NCI-H1694 treated with DMSO at 0.1 percent for 48 hours (cell line): Measurements from ENCODE around the gene INO80E.

Experiments
- DNase-seq: peaks from one replicate; lab custom pipeline; 2025; lab: John Stamatoyannopoulos, UW

Gene INO80E

DNA sequence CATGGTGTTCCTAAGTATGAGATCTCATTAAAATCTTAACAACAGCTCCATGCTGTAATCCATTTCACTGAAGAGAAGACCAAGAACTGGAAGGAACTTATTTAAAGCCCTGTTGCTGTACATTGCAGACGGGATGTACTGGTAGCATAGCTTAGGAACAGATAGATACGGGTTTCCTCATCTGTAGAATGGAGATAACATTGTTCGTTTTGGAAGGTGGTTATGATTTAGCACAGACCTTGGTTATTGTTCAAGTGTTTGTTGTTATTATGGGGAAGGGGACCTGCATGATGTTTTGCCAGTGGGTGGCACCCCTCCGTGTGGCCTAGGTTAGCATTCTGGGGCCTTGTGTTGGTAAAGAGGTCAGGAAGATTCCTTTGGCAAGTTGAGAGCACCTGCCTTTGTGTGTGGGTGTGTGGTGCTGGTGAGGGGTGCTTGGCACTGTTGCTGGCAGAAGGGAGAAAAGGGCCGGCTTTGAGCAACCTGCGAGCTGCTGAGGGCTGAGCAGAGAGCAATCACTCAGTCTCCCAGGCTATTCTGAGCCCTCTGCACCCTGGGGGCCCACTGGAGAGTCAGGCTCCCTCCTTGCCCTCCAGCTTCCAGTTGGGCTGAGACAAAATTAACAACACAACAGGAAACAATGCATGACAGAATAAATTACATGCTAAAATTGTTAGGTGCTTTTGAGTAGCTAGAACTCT lies 20.1 kb upstream of the INO80E start:
- no peak for DNase-seq

DNA sequence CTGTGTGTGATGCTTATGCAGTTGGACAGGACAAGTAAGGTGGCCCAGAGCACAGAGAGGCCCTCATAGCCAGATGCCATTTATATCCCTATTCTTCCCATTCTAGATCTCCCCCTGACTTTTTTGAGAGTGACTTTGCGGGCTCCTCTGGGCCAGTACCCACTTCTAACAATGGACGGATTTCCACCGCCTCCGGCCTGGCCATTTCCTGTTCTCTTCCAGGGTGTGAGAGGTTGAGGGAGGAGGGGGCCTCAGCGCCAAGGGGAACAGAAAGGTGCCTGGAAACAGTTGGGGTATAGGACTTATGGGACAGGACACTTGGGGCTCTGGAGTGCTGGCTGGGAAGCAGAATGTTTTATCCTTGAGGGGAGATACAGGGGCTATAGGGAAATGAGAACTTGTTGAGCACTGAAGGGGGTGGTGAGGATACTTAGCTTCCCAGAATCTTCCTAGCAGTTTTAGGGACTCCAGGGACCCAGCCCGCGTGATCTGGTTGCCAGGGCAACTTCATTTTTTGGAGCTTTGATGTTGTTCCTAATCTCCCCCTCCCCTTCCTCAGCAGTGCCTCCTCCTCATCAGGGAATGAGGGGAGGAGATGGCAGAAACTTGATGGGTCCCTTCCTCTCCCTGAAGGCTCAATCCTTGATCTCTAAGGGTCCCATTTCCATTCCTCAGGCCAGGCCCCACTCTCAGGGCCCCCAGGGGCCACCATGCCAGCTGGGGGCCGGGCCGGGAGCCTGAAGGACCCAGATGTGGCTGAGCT lies 18.8 kb upstream of the INO80E start:
- DNase-seq: no peak

DNA sequence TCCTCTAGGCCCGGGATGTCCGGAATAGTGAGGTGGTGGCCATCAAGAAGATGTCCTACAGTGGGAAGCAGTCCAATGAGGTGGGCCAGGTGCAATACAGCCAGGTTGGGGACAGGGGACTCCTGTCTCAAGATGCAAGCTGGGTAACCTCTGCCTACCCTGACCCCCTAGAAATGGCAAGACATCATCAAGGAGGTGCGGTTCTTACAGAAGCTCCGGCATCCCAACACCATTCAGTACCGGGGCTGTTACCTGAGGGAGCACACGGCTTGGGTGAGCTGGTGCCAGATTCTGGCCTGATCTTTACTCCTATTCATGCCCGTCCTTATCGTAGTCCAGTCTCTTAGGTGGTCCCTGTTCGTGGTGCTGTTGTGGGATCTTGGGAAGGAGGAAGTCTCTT lies 18.0 kb upstream of the INO80E start:
- DNase-seq: no peak

DNA sequence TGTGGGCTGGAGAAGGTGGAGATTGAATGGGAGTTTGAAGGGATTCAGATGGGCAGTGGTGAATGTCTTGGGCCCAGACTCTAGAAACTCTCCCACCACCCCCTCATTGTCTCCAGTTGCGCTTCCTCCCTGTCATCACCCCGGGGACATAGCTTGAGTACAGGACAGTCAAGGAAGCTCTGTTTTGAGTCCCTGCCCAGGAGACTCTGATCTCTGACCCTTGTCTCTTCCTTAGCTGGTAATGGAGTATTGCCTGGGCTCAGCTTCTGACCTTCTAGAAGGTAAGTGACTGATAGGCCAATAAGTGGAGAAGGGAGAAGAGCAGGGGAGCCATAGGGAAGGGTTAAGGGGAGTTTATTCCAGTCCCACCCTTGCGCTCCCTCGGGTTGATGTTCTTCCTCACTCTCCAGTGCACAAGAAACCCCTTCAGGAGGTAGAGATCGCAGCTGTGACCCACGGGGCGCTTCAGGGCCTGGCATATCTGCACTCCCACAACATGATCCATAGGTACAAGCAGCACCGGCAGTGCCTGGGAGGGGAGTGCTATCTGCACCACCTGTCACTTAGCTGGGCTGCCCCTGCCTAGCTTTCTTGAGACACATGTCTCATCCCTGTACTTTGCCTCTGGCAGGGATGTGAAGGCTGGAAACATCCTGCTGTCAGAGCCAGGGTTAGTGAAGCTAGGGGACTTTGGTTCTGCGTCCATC lies 17.3 kb upstream of the INO80E start:
- DNase-seq: no peak

DNA sequence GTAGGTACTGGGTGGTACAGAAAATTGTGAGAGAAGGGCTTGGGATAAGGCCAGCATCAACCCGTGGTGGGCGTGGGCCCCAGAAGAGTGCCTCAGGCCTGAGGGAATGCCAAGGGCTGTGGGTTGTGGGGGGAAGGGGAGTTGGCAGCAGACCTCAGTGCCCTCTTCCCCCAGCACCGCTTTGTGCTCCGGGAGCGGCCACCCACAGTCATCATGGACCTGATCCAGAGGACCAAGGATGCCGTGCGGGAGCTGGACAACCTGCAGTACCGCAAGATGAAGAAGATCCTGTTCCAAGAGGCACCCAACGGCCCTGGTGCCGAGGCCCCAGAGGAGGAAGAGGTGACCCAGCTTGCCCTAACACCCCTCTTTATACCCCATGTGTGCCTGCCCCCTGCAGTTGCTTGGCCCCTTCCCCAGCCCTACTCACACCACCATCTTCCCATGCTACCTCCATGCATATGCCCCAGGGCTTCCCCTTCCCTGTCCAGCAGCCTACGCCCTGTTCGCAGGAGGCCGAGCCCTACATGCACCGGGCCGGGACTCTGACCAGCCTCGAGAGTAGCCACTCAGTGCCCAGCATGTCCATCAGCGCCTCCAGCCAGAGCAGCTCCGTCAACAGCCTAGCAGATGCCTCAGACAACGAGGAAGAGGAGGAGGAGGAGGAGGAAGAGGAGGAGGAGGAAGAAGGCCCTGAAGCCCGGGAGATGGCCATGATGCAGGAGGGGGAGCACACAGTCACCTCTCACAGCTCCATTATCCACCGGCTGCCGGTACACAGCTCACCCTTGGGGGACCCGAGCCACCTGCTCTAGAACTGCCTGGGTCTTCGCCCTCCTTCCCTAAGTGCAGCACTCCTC lies 13.3 kb upstream of the INO80E start:
- no peak for DNase-seq

DNA sequence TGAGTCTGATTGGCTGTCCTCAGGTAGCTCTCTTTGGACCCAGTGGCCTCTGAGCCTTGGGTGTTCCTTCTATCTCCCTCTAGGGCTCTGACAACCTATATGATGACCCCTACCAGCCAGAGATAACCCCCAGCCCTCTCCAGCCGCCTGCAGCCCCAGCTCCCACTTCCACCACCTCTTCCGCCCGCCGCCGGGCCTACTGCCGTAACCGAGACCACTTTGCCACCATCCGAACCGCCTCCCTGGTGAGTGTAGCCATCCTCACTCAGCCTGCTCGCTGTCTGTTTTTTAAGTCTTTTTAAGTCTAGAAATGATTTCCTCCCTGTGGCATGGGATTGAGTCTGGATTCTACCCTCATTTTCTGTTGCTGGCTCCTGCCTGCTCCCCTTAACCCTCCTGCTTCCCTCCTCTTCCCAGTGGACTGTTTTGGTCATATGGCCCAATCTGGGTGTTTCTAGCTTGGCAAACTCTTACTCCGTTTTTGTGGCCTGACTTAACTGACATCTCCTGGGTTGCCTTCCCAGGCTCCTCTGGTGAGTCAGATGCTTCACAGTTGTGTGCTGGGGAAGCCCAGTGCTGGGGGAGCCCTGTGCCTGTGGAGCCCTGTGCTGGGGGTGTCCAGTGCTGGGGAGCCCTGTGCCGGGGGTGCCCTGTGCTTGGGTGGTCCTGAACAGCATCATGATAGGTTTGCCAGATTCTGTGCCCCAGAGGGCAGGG lies 12.5 kb upstream of the INO80E start:
- DNase-seq: no peak

DNA sequence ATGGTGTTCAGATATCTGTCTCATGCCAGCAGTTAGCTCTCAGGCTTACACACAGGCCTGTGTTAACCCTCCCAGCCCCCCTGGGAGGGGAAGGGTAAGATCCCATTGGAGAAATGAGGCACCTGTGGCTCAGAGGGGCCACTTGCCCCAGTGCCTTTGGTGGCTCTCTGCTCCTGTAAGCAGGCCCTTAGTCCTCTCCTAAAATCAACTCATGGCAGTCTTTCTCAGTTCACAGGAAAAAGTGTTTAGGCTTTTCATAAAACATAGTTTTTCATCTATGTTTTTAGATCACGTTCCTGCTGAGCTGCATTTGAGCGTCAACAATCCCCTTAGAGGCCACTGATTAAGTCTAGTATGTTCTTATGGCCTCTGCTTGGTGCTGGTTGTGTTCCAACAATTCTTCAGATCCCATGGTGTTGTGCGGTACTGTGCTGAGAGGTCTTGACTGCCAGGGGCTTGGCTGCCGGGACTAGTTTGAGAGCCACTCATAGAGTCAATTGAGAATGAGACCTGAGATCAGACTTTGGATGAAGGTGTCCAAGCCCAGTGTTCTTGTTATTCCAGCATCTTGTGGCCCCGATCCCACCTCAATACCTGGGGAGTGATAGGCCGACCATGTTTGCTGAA lies 11.8 kb upstream of the INO80E start:
- DNase-seq: no peak

DNA sequence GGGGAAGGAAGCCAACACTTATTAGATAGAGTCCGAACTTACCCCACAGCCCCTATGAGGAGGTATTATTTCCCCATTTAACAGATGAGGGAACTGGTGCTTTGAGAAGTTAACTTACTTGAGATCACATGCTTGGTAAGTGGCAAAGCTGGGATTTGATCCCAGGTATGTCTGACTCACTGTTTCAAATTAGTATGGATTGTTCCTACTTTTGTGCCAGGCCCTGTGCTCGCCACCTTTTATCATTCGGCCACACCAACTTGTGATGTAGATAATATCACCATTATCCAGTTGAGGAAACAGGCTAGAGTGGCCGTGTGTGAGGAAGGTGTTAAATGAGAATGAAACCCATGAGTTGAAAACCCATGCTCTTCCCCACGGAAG lies 11.3 kb upstream of the INO80E start:
- DNase-seq: no peak

DNA sequence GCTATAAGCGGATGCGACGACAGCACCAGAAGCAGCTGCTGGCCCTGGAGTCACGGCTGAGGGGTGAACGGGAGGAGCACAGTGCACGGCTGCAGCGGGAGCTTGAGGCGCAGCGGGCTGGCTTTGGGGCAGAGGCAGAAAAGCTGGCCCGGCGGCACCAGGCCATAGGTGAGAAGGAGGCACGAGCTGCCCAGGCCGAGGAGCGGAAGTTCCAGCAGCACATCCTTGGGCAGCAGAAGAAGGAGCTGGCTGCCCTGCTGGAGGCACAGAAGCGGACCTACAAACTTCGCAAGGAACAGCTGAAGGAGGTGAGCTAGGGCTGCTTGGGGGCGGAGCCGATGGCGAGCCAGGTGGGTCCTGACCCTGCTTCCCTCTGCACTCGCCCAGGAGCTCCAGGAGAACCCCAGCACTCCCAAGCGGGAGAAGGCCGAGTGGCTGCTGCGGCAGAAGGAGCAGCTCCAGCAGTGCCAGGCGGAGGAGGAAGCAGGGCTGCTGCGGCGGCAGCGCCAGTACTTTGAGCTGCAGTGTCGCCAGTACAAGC lies 10.7 kb upstream of the INO80E start:
- no peak for DNase-seq

DNA sequence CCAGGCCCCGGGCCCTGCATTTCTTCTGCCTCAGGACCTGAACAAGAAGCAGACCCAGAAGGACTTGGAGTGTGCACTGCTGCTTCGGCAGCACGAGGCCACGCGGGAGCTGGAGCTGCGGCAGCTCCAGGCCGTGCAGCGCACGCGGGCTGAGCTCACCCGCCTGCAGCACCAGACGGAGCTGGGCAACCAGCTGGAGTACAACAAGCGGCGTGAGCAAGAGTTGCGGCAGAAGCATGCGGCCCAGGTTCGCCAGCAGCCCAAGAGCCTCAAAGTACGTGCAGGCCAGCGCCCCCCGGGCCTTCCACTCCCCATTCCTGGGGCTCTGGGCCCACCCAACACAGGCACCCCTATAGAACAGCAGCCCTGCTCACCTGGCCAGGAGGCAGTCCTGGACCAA lies 9.8 kb upstream of the INO80E start:
- DNase-seq: no peak

DNA sequence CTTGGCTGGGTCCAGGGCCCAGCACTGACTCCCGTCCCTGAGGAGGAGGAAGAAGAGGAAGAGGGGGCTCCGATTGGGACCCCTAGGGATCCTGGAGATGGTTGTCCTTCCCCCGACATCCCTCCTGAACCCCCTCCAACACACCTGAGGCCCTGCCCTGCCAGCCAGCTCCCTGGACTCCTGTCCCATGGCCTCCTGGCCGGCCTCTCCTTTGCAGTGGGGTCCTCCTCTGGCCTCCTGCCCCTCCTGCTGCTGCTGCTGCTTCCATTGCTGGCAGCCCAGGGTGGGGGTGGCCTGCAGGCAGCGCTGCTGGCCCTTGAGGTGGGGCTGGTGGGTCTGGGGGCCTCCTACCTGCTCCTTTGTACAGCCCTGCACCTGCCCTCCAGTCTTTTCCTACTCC lies 9.1 kb upstream of the INO80E start:
- no peak for DNase-seq

DNA sequence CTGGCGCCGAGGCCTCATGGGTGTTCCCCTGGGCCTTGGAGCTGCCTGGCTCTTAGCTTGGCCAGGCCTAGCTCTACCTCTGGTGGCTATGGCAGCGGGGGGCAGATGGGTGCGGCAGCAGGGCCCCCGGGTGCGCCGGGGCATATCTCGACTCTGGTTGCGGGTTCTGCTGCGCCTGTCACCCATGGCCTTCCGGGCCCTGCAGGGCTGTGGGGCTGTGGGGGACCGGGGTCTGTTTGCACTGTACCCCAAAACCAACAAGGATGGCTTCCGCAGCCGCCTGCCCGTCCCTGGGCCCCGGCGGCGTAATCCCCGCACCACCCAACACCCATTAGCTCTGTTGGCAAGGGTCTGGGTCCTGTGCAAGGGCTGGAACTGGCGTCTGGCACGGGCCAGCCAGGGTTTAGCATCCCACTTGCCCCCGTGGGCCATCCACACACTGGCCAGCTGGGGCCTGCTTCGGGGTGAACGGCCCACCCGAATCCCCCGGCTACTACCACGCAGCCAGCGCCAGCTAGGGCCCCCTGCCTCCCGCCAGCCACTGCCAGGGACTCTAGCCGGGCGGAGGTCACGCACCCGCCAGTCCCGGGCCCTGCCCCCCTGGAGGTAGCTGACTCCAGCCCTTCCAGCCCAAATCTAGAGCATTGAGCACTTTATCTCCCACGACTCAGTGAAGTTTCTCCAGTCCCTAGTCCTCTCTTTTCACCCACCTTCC lies 8.5 kb upstream of the INO80E start:
- DNase-seq: no peak

DNA sequence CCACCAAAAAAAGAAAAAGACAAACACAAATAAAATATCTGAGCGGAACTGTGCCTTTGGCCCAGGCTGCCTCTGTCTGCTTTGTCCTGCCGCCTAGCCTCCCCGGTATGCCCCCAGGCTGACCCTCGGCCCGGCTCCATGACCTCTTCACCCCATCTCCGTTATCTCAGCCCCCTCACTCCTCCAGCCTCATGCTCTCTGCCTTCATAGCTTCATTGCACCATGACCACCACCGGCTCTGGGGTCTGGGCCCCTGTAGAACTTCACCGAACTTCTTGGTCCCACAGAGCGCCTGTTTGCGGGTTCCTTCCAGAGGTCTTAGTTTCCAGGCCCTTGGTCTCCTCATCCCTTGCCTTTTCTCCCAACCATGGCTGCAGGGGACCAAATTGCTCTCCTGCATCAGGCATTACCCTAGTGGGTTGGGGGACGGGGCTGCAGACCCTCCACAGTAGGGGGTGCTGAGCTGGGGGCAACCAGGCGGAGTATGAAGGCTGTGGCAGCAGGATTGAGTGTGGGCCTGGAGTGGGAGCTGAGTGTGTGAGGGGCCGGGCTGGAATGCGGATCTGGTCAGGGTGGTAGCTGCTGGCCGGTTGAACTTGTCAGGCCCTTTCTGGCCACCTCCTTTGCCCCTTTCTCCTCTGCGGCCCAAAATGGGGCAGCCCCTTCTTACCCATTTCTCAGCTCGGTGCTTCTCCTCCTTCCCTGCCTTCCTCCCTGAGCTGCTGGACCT lies 7.5 kb upstream of the INO80E start:
- DNase-seq: no peak

DNA sequence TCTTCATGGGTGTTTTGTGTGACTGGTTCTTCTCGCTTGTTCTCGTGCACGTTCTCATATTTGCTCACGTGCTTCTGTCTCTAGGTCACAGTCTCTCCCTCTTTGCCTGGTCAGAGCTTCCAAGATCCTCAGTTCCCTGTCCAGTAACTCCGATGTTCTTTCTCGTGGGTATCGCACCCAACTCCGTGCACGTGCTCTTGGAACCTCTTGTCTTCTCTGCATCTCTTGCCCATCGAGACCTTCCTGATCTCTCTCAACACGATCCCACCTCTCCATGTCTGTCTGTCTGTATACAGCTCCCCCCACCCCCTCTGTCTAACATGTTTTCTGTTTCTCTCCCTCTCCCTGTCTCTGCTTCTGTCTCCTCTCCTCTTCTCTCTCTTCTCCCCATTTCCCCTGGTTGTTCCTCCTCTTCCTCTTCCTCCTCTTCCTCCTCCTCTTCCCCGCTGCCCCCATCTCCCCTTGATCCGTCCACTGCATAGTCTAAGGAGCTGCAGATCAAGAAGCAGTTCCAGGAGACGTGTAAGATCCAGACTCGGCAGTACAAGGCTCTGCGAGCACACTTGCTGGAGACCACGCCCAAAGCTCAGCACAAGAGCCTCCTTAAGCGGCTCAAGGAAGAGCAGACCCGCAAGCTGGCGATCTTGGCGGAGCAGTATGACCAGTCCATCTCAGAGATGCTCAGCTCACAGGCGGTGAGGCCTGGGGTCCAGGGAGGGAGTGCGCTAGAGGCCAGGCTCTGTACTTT lies 6.8 kb upstream of the INO80E start:
- no peak for DNase-seq

DNA sequence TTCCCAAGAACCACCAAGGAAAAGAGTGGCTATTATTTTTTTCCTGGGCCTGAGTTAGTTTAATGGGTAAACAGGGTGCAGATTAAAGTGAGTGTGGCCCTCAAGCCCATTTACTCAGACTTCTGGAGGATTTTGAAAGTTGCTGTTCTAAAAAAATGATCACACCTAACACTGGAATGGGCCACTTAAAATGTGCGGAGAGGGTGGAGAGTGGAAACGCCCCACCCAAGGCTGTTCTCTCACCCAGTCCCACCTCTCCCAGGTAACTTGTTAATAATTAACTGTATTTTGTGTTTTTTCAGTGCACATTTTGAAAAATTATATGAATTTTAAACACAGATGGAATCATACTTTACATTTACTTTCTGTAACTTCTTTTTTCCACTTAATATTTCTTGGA lies 6.0 kb upstream of the INO80E start:
- DNase-seq: no peak

DNA sequence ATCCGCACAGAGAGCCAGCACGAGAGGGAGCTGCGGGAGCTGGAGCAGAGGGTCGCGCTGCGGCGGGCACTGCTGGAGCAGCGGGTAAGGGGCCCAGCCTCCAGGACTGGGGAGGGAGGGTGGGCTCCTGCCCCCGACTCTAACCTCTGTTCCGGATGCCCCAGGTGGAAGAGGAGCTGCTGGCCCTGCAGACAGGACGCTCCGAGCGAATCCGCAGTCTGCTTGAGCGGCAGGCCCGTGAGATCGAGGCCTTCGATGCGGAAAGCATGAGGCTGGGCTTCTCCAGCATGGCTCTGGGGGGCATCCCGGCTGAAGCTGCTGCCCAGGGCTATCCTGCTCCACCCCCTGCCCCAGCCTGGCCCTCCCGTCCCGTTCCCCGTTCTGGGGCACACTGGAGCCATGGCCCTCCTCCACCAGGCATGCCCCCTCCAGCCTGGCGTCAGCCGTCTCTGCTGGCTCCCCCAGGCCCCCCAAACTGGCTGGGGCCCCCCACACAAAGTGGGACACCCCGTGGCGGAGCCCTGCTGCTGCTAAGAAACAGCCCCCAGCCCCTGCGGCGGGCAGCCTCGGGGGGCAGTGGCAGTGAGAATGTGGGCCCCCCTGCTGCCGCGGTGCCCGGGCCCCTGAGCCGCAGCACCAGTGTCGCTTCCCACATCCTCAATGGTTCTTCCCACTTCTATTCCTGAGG lies 5.0 kb upstream of the INO80E start:
- no peak for DNase-seq

DNA sequence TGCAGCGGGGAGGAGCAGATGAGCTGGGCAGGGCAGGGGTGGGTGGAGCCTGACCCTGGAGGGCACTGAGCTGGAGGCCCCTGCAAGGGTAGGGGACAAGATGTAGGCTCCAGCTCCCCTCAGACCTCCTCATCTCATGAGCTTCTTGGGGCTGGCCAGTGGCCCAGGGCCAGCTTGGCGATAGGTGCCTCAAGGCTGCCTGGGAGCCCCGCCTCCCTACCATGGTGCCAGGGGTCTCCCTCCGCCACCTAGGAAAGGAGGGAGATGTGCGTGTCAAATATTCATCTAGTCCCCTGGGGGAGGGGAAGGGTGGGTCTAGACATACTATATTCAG lies 4.5 kb upstream of the INO80E start:
- DNase-seq: no peak

DNA sequence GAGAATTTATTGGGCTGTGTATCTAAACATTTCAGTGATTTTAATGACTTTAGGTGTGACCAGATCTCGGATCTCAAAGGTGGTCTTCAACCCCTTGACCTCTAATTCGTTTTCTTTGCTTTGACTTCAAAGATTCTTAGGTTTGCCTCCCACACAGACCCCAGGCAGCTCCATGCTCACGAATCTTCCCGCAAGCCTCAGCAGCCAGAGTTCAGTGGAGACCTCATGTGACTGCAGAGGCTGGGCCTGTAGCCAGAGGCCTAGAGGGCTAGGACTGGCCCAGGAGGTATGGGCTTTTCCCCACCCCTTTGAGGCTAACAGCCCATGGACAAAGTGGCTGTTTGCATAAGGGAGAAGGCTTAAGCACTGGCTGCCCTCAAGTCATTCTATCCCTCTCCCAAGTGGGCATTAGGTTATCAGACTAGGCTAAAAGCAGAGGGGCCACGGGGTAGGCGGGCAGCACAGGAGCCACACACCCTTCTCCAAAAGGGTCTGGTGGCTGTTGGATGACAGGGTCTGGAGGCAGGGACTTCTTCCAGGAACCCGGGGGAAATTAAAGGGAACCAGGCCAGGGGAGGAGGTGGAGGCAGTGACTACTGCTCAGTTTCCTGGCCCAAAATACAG lies 3.6 kb upstream of the INO80E start:
- no peak for DNase-seq
